Large intestine (tissue), 3 donors: ENCODE measurements around the gene CTNNA3. TPM values are rescaled to one million over a fixed set of nuclear protein-coding genes. Genes with fewer than 3 reads are reported as not detected.

ENCODE experiments used
- DNase-seq, 2 donors: peaks; one replicate each; pipeline versions ENCODE4 v3.0.0 to v3.0.0-alpha.2; 2013
- H3K27ac ChIP-seq: one replicate; pipeline ENCODE4 v1.5.1; 2013; ENCODE audit warnings: low read length
- H3K27me3 ChIP-seq: 2 replicates; pipeline ENCODE4 v1.6.1; 2013; ENCODE audit warnings: low read length; ENCODE audit not compliant: control insufficient read depth, insufficient read depth
- H3K36me3 ChIP-seq: 2 replicates; pipeline ENCODE4 v1.6.1; 2013; ENCODE audit warnings: low read length; ENCODE audit not compliant: control insufficient read depth, insufficient read depth
- H3K4me1 ChIP-seq: one replicate; pipeline ENCODE4 v1.6.1; 2013; ENCODE audit warnings: low read length; ENCODE audit not compliant: control insufficient read depth, insufficient read depth
- H3K4me3 ChIP-seq: one replicate; pipeline ENCODE4 v1.5.1; 2013; ENCODE audit warnings: low read length
- H3K9me3 ChIP-seq: one replicate; pipeline ENCODE4 v1.6.1; 2013; ENCODE audit warnings: mild to moderate bottlenecking, low read depth, low read length, moderate library complexity; ENCODE audit not compliant: control insufficient read depth
- WGBS: methylation state at CpG from one replicate; pipeline ENCODE4 v1.1.5; 2013; ENCODE audit warnings: low lambda C conversion rate; ENCODE audit not compliant: insufficient coverage; 5-methylcytosine and 5-hydroxymethylcytosine counted together
- polyA plus RNA-seq: library from polyadenylated mRNA; unstranded; fragments of 120-200 nt; gene quantifications from one replicate; pipeline ENCODE4 v1.2.1, GENCODE V29; 2013

CTNNA3 gene
- polyA plus RNA-seq, 1 donor: 2.3 TPM

DNA sequence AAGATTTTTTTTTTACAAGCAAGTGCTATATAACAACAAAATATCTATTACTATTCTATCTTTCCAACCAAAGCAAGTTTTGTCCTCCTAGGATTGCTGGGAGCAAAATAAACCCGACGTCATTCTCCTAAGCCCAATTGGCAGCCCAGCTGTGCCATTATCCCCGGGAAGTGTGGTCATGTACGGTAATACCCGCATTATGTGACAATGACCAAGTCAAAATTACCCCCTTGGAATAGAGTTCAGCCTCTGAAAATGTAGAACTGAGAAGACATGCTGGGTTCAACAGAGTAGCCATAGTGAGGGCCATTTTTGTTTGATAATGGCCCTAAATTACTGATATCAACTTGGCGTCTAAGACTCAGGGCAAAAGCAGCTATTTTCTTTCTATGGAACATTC, 554.7 kb downstream of the CTNNA3 start:
- Histone ChIP-seq H3K4me1 (no peaks in the 10 kb centered on the region), H3K9me3 (no peaks in the 10 kb centered on the region), H3K36me3 (no peaks in the 10 kb centered on the region), H3K27ac (no peak overlapping the region), H3K27me3 (no peaks in the 10 kb centered on the region), H3K4me3 (no peak overlapping the region)
- WGBS: no CpG with 5 or more reads among the region's 6 CpGs
- DNase-seq: no peak

- H3K27ac ChIP-seq: no peak overlapping the region
- DNase-seq: no peak
- WGBS: no CpG with 5 or more reads among the region's 2 CpGs
- no peaks in the 10 kb centered on the region for H3K9me3 ChIP-seq
- H3K4me1 ChIP-seq: no peaks in the 10 kb centered on the region
- H3K36me3 ChIP-seq: no peaks in the 10 kb centered on the region
- H3K4me3 ChIP-seq: no peak overlapping the region
- H3K27me3 ChIP-seq: no peaks in the 10 kb centered on the region
Measured at GRCh38 chr10:67140641-67141040, 555.4 kb downstream of the CTNNA3 start.

GRCh38 chr10:67127441-67127840, 568.6 kb downstream of the CTNNA3 start:
- Histone ChIP-seq H3K9me3 (no peaks in the 10 kb centered on the region), H3K4me3 (no peak overlapping the region), H3K36me3 (no peaks in the 10 kb centered on the region), H3K27ac (no peak overlapping the region), H3K27me3 (no peaks in the 10 kb centered on the region), H3K4me1 (no peaks in the 10 kb centered on the region)
- WGBS: no CpG with 5 or more reads among the region's 2 CpGs
- DNase-seq: no peak

- Histone ChIP-seq H3K27ac (no peak overlapping the region), H3K36me3 (no peaks in the 10 kb centered on the region), H3K27me3 (no peaks in the 10 kb centered on the region), H3K9me3 (no peaks in the 10 kb centered on the region), H3K4me3 (no peak overlapping the region), H3K4me1 (peaks cover under 1% of the 10 kb centered on the region)
- no CpG with 5 or more reads among the region's 1 CpG for WGBS
- DNase-seq: no peak
Measured at GRCh38 chr10:67119651-67120050, 576.3 kb downstream of the CTNNA3 start.

DNA sequence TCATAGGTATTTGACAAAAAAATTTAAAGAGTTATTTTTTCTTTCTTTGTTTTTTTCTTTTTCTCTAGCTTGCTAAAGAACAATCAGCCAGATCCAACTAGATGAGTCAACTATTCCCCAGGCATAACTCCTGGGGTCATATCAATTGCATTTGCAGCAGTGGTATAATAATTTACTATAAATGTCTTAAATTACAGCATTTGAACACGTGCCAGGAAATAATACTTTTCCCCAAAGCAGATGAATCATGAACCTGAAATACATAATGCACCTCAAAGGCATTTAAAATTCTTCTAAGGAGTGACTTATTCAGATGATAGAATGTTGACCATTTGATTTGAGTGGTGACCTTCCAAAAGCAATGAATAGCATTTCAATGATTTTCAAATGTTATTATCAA, 580.0 kb downstream of the CTNNA3 start:
- Histone ChIP-seq H3K36me3 (no peaks in the 10 kb centered on the region), H3K27me3 (no peaks in the 10 kb centered on the region), H3K4me1 (peaks cover 11% of the 10 kb centered on the region), H3K4me3 (no peak overlapping the region), H3K9me3 (no peaks in the 10 kb centered on the region), H3K27ac (no peak overlapping the region)
- no peak for DNase-seq
- WGBS: no CpG with 5 or more reads among the region's 1 CpG

- Histone ChIP-seq H3K36me3 (no peaks in the 10 kb centered on the region), H3K27ac (peak overlapping the region; percentile 70), H3K4me1 (peaks cover 11% of the 10 kb centered on the region), H3K4me3 (no peak overlapping the region), H3K27me3 (no peaks in the 10 kb centered on the region), H3K9me3 (no peaks in the 10 kb centered on the region)
- DNase-seq: peak; percentile 76 to 85
- WGBS: 40% methylated on average over 1 of the region's 2 CpGs
Measured at GRCh38 chr10:67114945-67115344, 581.0 kb downstream of the CTNNA3 start.

DNA sequence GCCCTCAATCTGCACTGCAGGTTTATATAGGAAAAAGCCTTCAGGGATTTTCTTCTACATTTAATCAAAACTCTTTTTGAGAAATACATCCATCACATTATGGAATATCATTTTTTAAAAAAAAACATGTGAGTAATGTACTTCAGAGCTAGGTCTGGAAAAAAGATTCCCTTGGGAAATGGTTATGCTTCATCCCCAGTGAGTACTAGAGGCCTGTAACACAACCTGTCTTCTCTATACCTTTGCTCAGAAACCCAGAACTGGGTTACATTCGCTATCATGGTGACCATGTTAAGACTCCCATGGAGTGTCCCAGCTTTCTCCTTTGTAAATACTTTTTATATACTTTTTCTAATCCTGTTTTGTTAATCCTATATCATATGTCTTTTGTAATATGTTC, 583.2 kb downstream of the CTNNA3 start:
- no peaks in the 10 kb centered on the region for H3K36me3 ChIP-seq
- no peak for DNase-seq

GRCh38 chr10:67110286-67110685, 585.7 kb downstream of the CTNNA3 start:
- H3K4me1 ChIP-seq: peaks cover 11% of the 10 kb centered on the region
- DNase-seq: no peak
- H3K4me3 ChIP-seq: no peak overlapping the region
- no peaks in the 10 kb centered on the region for H3K27me3 ChIP-seq
- no peaks in the 10 kb centered on the region for H3K36me3 ChIP-seq
- H3K27ac ChIP-seq: no peak overlapping the region
- no peaks in the 10 kb centered on the region for H3K9me3 ChIP-seq

More for the DNA sequence above, 583.2 kb downstream of the CTNNA3 start:
- WGBS: 100% methylated on average over 1 of the region's 1 CpG
- Histone ChIP-seq H3K9me3 (no peaks in the 10 kb centered on the region), H3K4me3 (no peak overlapping the region), H3K27ac (no peak overlapping the region), H3K27me3 (no peaks in the 10 kb centered on the region), H3K4me1 (peaks cover 11% of the 10 kb centered on the region)

GRCh38 chr10:67107670-67108069, 588.3 kb downstream of the CTNNA3 start:
- H3K36me3 ChIP-seq: no peaks in the 10 kb centered on the region
- H3K4me3 ChIP-seq: no peak overlapping the region
- no peak for DNase-seq
- no CpG with 5 or more reads among the region's 3 CpGs for WGBS
- H3K27me3 ChIP-seq: no peaks in the 10 kb centered on the region
- H3K4me1 ChIP-seq: peaks cover 6% of the 10 kb centered on the region
- H3K27ac ChIP-seq: no peak overlapping the region
- H3K9me3 ChIP-seq: no peaks in the 10 kb centered on the region

GRCh38 chr10:67100951-67101350, 595.0 kb downstream of the CTNNA3 start:
- H3K27ac ChIP-seq: no peak overlapping the region
- H3K36me3 ChIP-seq: no peaks in the 10 kb centered on the region
- no peak overlapping the region for H3K4me3 ChIP-seq
- H3K9me3 ChIP-seq: no peaks in the 10 kb centered on the region
- 100% methylated on average over 1 of the region's 3 CpGs for WGBS
- no peak for DNase-seq
- no peaks in the 10 kb centered on the region for H3K27me3 ChIP-seq
- no peaks in the 10 kb centered on the region for H3K4me1 ChIP-seq

DNA sequence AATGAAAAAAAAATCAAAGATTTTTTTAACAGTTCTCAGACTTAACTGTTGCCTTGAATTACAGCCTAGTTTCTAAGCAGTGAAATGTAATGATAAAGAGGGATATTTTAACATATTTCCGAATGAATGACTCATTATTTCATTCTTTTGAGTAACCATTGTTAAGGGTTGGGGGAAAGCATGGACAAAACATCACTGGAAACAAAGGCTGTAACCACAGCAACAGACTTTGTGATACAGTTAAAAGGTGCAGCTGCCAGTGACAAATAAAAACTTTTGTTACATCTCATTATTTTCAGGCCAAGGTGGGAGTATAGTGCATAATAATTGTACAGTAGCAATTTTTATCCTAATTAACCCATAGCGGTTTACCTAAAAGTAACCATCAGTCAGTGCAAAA, 597.5 kb downstream of the CTNNA3 start:
- Histone ChIP-seq H3K36me3 (no peaks in the 10 kb centered on the region), H3K27me3 (no peaks in the 10 kb centered on the region), H3K27ac (no peak overlapping the region), H3K4me3 (no peak overlapping the region), H3K9me3 (no peaks in the 10 kb centered on the region), H3K4me1 (no peaks in the 10 kb centered on the region)
- no peak for DNase-seq
- 83% methylated on average over 1 of the region's 2 CpGs for WGBS
